Stimulated activated CD8-positive, alpha-beta memory T cell treated with anti-CD3 and anti-CD28 coated beads, Interleukin-4, amount 100 ng/mL, for 1 hour (primary cell): ENCODE results near the gene RAPGEF4.

ENCODE experiments used
- DNase-seq, 2 donors: peaks; one replicate each; pipeline ENCODE4 v3.0.0-alpha.2; 2020; ENCODE audit warnings: low read depth in 2 of 2, low spot score in 1 of 2

Gene RAPGEF4

DNA sequence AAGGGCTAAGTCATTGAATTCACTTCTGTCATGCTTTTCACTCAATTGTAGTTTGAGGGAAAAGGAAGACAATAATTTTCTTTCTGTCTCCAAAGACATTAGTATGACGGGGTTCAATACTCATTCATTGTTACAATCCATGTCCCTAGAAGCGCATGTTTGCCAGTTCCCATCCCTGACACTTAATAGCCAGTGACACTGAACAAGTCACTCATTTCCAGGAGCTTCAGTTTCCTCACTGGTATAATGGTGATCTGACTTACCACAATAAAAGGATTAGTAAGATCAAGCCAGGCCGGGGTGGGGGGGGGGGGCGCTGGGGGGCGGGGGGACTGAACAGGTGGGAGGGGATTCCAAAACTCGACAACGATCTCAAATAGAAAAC is 195.2 kb downstream of the RAPGEF4 start:
- DNase-seq: no peak

GRCh38 chr2:172931256-172931894 is 195.7 kb downstream of the RAPGEF4 start:
- DNase-seq: no peak

DNA sequence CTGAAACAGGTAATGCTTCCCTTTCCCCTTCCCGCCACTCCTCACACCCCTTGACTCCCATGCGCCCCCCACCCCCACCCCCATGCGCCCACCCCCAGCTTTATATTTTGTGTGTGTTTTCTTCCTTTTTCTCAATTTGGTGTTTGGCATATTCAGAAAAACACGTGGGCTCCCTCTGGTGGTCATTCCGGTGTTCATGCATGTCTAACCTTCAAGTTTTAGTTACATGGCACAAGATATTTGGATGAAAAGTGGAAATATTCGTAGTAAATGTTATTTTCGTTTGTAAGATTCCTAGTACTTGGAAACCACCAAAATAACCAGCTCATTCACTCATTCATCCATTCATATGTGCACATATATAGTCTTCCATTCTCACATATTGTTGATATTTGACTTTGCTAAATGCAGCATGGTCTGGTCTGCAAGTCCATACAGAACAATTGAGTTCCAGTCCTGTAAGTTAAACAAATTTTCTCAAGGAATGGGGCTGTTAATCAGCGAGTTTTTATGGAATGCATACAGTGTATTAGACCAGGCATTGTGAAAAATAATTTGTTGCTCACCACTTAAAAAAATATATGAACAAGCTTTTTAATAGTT is 196.4 kb downstream of the RAPGEF4 start:
- peak; percentile 28 to 34 for DNase-seq

DNA sequence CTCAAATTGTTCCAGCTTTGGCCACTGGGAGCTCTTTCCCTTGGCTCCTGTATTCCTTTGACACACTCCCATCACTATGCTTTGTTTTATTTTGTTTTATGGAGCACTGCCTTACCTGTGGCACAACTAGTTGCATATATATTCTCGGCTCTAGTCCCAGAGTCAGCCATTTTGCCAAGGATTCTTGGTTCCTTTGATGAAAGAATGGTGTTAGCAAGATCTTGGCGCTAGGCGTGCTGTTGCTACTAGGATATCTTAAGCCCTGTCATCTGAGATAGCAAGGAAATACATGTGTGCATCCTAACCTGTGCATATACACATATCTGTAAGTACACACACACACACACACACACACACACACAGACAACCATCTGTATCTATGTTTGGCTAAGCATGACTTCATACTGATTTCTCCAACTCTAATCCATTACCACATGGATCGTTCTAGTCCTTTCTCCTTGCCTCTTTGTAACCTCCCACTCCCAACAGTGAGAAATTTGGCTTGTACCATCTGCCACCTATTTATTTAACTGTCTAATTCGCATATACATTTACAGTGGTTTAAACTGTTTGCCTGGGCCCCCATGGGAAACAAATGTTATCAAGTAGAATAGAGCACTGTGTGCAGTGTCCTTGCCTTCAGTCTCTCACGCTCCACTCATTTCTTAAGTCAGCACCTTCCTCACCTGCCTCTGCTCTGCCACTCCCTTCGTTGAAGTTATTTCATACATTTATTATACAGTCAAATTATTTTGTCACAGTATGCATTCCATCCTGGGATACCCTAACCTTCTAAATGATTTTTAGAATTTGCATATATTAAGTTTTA is 202.5 kb downstream of the RAPGEF4 start:
- DNase-seq: no peak

- no peak for DNase-seq
Measured at GRCh38 chr2:172938713-172939375, 203.2 kb downstream of the RAPGEF4 start.

DNA sequence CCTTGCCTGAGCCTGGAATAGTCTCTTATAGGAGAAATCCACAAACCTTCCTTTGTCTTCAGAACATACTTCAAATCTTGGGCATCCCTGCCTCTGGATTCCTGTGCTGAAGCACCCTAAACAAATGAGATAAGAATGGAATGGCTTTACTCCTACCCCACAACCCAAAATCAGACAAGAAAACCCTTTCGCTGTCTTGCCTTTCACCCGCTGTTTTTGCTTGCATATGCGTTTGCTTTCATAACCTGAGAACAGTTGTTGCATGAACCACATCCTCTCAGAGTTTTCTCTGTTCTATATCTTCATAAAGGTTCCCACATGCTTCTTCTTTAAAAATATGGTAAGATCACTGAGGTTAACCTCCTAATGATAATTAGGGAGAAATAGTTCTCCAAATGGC is 207.9 kb downstream of the RAPGEF4 start:
- no peak for DNase-seq

- DNase-seq: no peak
Measured at GRCh38 chr2:172944022-172944793, 208.6 kb downstream of the RAPGEF4 start.

- no peak for DNase-seq
Measured at GRCh38 chr2:172944794-172945509, 209.3 kb downstream of the RAPGEF4 start.

DNA sequence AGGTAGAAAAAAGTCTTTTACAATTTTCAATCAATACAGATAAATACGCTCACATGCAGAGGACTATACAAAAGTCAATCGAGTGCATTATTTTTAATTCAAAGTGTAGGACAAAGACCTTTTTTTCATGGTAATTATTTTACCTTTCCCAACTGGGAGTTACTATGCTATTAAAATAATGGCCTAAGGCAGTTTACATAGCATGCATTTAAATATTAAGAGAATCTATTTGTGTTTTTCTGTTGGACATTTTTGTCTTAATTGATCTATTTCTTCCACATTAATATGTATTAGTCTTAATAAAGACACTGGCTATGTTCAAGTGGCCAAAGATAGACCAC is 209.8 kb downstream of the RAPGEF4 start:
- no peak for DNase-seq

DNA sequence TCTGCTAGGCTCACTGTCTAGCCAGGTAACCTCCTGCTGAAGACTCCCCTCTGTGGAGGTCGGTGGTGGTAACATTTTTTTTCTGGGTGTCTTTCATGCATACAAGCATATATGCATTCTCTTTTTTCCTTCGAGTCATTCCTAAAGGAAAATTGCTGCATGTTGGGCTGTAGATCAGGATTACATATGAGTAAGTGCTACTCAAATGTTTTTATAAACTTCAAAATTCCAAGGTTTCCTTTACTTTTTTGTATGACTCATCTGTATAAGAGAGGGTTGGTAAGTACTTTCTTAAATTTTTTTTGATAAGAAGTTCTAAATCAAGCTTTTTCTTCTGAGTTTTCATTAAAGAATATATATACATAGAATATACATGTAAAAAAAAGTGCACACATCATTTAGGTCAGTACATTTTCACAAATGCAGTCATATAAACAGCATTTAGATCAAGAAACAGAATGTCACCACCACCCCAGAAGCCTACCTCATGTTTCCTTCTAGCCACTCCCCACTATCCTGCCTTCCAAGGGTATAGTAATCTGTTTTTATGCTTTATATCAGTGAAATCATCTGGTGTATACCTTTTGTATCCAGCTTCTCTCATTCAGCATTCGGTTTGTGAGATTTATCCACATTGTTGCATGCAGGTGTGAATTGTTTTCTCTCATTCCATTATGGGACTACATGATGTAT is 212.0 kb downstream of the RAPGEF4 start:
- no peak for DNase-seq

GRCh38 chr2:172949522-172949921 is 213.9 kb downstream of the RAPGEF4 start:
- DNase-seq: no peak

DNA sequence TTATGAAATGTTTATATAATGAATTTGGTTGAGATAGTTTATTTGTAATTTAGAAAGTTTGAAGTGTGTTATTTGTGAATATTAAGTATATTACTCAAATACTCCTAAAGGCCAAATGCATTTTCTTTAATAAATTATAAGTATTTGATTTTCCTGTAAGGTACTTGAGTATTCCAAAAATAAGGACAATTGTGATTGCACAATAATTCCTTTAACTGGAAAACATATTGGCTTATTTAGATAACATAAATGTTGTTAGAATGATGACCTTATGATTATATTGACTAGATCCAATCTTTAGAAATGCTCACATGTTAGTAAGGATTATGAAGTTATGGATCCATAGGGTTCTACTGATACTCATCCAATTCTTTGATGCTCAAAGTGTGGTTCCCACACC is 214.9 kb downstream of the RAPGEF4 start:
- no peak for DNase-seq

- DNase-seq: no peak
Measured at GRCh38 chr2:172951554-172951953, 215.9 kb downstream of the RAPGEF4 start.

DNA sequence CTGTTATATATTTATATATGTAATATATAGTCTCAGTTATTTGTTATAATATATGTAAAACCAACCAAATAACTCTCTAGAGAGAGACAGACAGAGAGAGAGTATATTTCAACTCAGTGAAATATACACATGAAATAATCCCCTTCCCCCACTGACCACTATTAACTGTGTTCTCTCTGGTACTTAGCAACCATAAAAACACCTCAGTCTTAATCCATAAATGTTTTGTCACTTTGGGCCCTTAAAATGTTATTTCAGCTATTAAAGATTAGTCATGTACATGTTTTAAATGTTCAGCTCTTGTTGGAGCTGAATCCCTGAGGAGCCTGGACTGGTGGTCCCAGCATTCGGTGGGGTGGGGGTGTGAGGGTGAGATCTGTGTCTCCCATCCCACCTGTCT is 217.8 kb downstream of the RAPGEF4 start:
- no peak for DNase-seq

DNA sequence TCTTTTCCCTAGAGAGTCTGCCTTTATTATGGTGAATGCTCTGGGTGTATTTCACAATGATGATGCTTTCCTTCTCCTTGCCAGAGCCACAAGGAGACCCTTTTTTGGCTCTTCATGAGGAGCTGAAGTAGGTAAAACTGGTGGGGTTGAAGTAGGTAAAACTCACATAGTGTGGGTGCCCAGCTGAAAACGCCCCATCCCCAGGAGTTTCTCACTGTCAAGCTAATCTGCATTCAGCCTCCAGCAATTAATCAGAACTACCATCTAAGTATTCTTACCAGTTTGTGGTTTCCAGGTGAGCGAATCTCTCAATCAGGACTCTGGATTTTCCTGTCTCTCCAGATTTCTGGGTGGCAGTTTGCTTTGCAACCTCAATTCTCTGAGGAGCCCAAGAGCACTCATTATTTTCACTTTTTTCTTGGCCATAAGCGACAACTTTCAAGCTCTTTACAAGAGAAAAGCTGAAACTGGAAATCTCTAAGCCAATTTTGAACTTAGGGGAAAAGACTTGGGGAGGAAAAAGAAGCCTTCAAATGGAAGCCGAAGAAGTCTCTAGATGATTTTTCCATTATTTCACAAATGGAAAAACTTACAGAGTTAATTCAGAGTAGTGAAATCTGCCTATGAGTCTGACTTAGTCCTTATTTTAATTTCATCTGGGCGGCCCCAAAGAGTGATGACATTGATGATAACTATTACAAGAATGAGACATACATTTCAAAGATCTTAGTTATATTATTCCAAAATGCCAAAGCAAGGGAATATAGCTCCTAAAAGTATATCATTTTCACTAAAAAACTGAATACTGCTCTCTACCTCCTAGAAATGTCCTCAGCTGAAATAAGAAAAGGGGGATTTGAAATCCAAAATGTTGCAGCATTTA is 218.6 kb downstream of the RAPGEF4 start:
- DNase-seq: no peak

- DNase-seq: no peak
Measured at GRCh38 chr2:172955587-172955986, 219.9 kb downstream of the RAPGEF4 start.

GRCh38 chr2:172957734-172958133 is 222.1 kb downstream of the RAPGEF4 start:
- DNase-seq: no peak

GRCh38 chr2:172962082-172962481 is 226.4 kb downstream of the RAPGEF4 start:
- no peak for DNase-seq

DNA sequence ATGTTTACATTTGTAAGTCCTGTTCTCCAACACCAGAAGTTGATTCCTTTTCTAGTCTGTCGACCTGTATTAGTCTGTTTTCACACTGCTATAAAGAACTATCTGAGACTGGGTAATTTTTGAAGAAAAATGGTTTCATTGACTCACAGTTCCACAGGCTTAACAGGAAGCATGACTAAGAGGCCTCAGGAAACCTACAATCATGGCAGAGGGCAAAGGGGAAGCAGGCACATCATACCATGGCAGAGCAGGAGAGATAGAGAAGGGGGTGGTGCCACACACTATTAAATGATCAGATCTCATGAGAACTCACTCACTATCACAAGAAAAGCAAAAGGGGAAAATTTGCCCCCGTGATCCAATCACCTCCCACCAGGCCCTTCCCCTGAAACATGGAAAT is 227.2 kb downstream of the RAPGEF4 start:
- DNase-seq: no peak
